GM18520 (cell line): Measurements from ENCODE around the gene KARS1.

Experiments used
- ATAC-seq: cut with Tn5 transposase; IDR thresholded peaks from one replicate; pipeline ENCODE4 v1.9.1; 2021; ENCODE audit not compliant: unreplicated experiment

Gene KARS1

GRCh38 chr16:75647492-75648264, at the start of gene KARS1, which contains the start of gene TERF2IP:
KARS1 (minus strand) TSS chr16:75647665; CDS start chr16:75647639, 26 bp downstream.
TERF2IP (plus strand) TSS chr16:75647773; CDS start chr16:75647883, 110 bp downstream.
- peak; percentile 89 for ATAC-seq

GRCh38 chr16:75695708-75696107, 48.2 kb upstream of the KARS1 start:
- no peak for ATAC-seq

- no peak for ATAC-seq
Observed at GRCh38 chr16:75687361-75687760, 39.9 kb upstream of the KARS1 start.

GRCh38 chr16:75682308-75682707, 34.8 kb upstream of the KARS1 start:
- ATAC-seq, result no peak

GRCh38 chr16:75679366-75679765, 31.9 kb upstream of the KARS1 start:
- no peak for ATAC-seq

- no peak for ATAC-seq
Observed at GRCh38 chr16:75676909-75677308, 29.4 kb upstream of the KARS1 start, which contains the start of gene CPHXL2. CPHXL2 (minus strand) TSS chr16:75677009; CDS start chr16:75676999, 10 bp downstream.

GRCh38 chr16:75667503-75667902, 20.0 kb upstream of the KARS1 start:
- no peak for ATAC-seq

- ATAC-seq, result no peak
Observed at GRCh38 chr16:75660726-75661302, 13.3 kb upstream of the KARS1 start.

- ATAC-seq, result no peak
Observed at GRCh38 chr16:75660321-75660720, 12.9 kb upstream of the KARS1 start.

GRCh38 chr16:75658175-75658574, 10.7 kb upstream of the KARS1 start:
- ATAC-seq, result no peak

GRCh38 chr16:75653922-75654321, 6.5 kb upstream of the KARS1 start:
- no peak for ATAC-seq

GRCh38 chr16:75648265-75649076, 1.0 kb upstream of the KARS1 start:
- ATAC-seq, result peak; percentile 10

GRCh38 chr16:75647112-75647491, 363 bp downstream of the KARS1 start:
- peak; percentile 5 for ATAC-seq

GRCh38 chr16:75644240-75645012, 3.0 kb downstream of the KARS1 start:
- no peak for ATAC-seq

- ATAC-seq, result no peak
Observed at GRCh38 chr16:75640598-75640997, 6.9 kb downstream of the KARS1 start.

- no peak for ATAC-seq
Observed at GRCh38 chr16:75635036-75635435, 12.4 kb downstream of the KARS1 start.

GRCh38 chr16:75632857-75633256, 14.6 kb downstream of the KARS1 start:
- no peak for ATAC-seq

- no peak for ATAC-seq
Observed at GRCh38 chr16:75630052-75630451, 17.4 kb downstream of the KARS1 start.

GRCh38 chr16:75629132-75629531, 18.3 kb downstream of the KARS1 start:
- ATAC-seq, result no peak

- ATAC-seq, result no peak
Observed at GRCh38 chr16:75628351-75628750, 19.1 kb downstream of the KARS1 start.

GRCh38 chr16:75627851-75628250, 19.6 kb downstream of the KARS1 start:
- no peak for ATAC-seq
